WTC11 (cell line): Measurements from ENCODE around the gene MAP7D1. TPM values are rescaled to one million over a fixed set of nuclear protein-coding genes. Genes with fewer than 3 reads are reported as not detected.

Source experiments
- ATAC-seq: fragments of 200-7000 bp; cut with Tn5 transposase; 2 replicates; pipeline ENCODE4 v1.10.0; 2021; ENCODE audit warnings: mild to moderate bottlenecking, moderate library complexity
- CTCF ChIA-PET: fragments of 300-600 bp; sonication (Branson Sonifier 250); formaldehyde crosslinking; loops from one replicate; lab custom pipeline; 2021; ENCODE audit warnings: antibody characterized with exemption; lab: Charles Lee
- POLR2A ChIA-PET: fragments of 350-600 bp; sonication (Branson Sonifier 250); formaldehyde crosslinking; loops from one replicate; lab custom pipeline; 2021; ENCODE audit warnings: antibody characterized with exemption; lab: Charles Lee
- DNase-seq: peaks from one replicate; pipeline ENCODE4 v3.0.0; 2021; ENCODE audit warnings: low spot score
- H3K27ac Mint-ChIP-seq: 2 replicates; pipeline ENCODE4 v1.8.0; 2021; ENCODE audit warnings: mixed read lengths
- H3K27me3 Mint-ChIP-seq: 2 replicates; pipeline ENCODE4 v1.8.0; 2021; ENCODE audit warnings: low read depth, mild to moderate bottlenecking, moderate library complexity, mixed read lengths
- H3K36me3 Mint-ChIP-seq: 2 replicates; pipeline ENCODE4 v1.8.0; 2021; ENCODE audit warnings: mixed read lengths
- H3K4me1 Mint-ChIP-seq: 2 replicates; pipeline ENCODE4 v1.8.0; 2022; ENCODE audit warnings: mixed read lengths
- H3K4me3 Mint-ChIP-seq: 2 replicates; pipeline ENCODE4 v1.8.0; 2021; ENCODE audit warnings: mild to moderate bottlenecking, moderate library complexity, mixed read lengths
- H3K9me3 Mint-ChIP-seq: 2 replicates; pipeline ENCODE4 v1.8.0; 2021; ENCODE audit warnings: mixed read lengths
- ATF3 ChIP-seq: sonication (generic); formaldehyde crosslinking; conservative IDR thresholded peaks from 2 replicates; pipeline ENCODE4 v1.8.1; 2022; ENCODE audit warnings: mild to moderate bottlenecking, missing genetic modification reagents
- CREB1 ChIP-seq: sonication (generic); formaldehyde crosslinking; IDR thresholded peaks from 2 replicates; pipeline ENCODE4 v1.8.0; 2023; ENCODE audit warnings: mild to moderate bottlenecking, missing genetic modification reagents
- ETV6 ChIP-seq: sonication (generic); formaldehyde crosslinking; IDR thresholded peaks from 2 replicates; pipeline ENCODE4 v1.8.1; 2022; ENCODE audit warnings: mild to moderate bottlenecking, missing genetic modification reagents
- JAZF1 ChIP-seq: fragments of 250-450 bp; sonication (Bioruptor Pico); IDR thresholded peaks from 2 replicates; pipeline ENCODE4 v1.9.0; 2021; ENCODE audit warnings: moderate library complexity, mild to moderate bottlenecking, inconsistent platforms
- JUN ChIP-seq: sonication (generic); formaldehyde crosslinking; IDR thresholded peaks from 2 replicates; pipeline ENCODE4 v1.8.0; 2023; ENCODE audit warnings: mild to moderate bottlenecking, missing genetic modification reagents
- TP53 ChIP-seq: sonication (generic); formaldehyde crosslinking; IDR thresholded peaks from 2 replicates; pipeline ENCODE4 v1.8.1; 2023; ENCODE audit warnings: mild to moderate bottlenecking, missing genetic modification reagents
- ZNF121 ChIP-seq: sonication (generic); formaldehyde crosslinking; IDR thresholded peaks from 2 replicates; pipeline ENCODE4 v1.8.0; 2023; ENCODE audit warnings: missing genetic modification reagents
- ZNF416 ChIP-seq: fragments of 250-450 bp; sonication (Bioruptor Pico); IDR thresholded peaks from 2 replicates; pipeline ENCODE4 v1.9.0; 2021; ENCODE audit warnings: mild to moderate bottlenecking, inconsistent platforms
- ZNF423 ChIP-seq: fragments of 250-450 bp; sonication (Bioruptor Pico); IDR thresholded peaks from 2 replicates; pipeline ENCODE4 v2.1.2; 2022; ENCODE audit warnings: mild to moderate bottlenecking, moderate library complexity
- total RNA-seq: library from RNA; stranded (reverse); gene quantifications from 3 replicates; pipeline ENCODE4 v1.2.3, GENCODE V29; 2021
- TF ChIP-seq, protein P1 (sequence below): sonication (generic); formaldehyde crosslinking; IDR thresholded peaks from 2 replicates; pipeline ENCODE4 v1.8.1; 2023; ENCODE audit warnings: mild to moderate bottlenecking, missing genetic modification reagents, borderline replicate concordance
- TF ChIP-seq, protein P2 (sequence below): sonication (generic); formaldehyde crosslinking; IDR thresholded peaks from 2 replicates; pipeline ENCODE4 v1.8.0; 2022; ENCODE audit warnings: mild to moderate bottlenecking, missing genetic modification reagents

Gene MAP7D1
- total RNA-seq, 1 experiment from 2014 or later = 88.7 TPM

- no peak overlapping the region for H3K4me3 Mint-ChIP-seq
- H3K36me3 Mint-ChIP-seq = no peaks in the 10 kb centered on the region
- ChIA-PET CTCF (interaction anchor here (0.6 to 1.4 kb wide), 4 partner anchors 19 to 93 kb away, joined by 3 to 4 read pairs (median 3); no protein-coding TSS in a partner anchor), POLR2A (no interaction called here)
- peak; percentile 41 for DNase-seq
- TF ChIP-seq JAZF1 (CRISPR knock-in tag) (no peak), TP53 (no peak), ZNF423 (CRISPR knock-in tag) (no peak), ETV6 (CRISPR knock-in tag) (no peak)
- TF ChIP-seq, protein P1, sequence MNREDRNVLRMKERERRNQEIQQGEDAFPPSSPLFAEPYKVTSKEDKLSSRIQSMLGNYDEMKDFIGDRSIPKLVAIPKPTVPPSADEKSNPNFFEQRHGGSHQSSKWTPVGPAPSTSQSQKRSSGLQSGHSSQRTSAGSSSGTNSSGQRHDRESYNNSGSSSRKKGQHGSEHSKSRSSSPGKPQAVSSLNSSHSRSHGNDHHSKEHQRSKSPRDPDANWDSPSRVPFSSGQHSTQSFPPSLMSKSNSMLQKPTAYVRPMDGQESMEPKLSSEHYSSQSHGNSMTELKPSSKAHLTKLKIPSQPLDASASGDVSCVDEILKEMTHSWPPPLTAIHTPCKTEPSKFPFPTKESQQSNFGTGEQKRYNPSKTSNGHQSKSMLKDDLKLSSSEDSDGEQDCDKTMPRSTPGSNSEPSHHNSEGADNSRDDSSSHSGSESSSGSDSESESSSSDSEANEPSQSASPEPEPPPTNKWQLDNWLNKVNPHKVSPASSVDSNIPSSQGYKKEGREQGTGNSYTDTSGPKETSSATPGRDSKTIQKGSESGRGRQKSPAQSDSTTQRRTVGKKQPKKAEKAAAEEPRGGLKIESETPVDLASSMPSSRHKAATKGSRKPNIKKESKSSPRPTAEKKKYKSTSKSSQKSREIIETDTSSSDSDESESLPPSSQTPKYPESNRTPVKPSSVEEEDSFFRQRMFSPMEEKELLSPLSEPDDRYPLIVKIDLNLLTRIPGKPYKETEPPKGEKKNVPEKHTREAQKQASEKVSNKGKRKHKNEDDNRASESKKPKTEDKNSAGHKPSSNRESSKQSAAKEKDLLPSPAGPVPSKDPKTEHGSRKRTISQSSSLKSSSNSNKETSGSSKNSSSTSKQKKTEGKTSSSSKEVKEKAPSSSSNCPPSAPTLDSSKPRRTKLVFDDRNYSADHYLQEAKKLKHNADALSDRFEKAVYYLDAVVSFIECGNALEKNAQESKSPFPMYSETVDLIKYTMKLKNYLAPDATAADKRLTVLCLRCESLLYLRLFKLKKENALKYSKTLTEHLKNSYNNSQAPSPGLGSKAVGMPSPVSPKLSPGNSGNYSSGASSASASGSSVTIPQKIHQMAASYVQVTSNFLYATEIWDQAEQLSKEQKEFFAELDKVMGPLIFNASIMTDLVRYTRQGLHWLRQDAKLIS = no peak
- TF ChIP-seq, protein P2, sequence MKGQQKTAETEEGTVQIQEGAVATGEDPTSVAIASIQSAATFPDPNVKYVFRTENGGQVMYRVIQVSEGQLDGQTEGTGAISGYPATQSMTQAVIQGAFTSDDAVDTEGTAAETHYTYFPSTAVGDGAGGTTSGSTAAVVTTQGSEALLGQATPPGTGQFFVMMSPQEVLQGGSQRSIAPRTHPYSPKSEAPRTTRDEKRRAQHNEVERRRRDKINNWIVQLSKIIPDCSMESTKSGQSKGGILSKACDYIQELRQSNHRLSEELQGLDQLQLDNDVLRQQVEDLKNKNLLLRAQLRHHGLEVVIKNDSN (CRISPR knock-in tag) = no peak
- H3K4me1 Mint-ChIP-seq = peaks cover 15% of the 10 kb centered on the region
- no peaks in the 10 kb centered on the region; the same call in 1 of the 2 replicates for H3K27me3 Mint-ChIP-seq
- H3K27ac Mint-ChIP-seq = peak overlapping the region; percentile 83
- ATAC-seq = peak; percentile 75
- no peaks in the 10 kb centered on the region for H3K9me3 Mint-ChIP-seq
Measured at GRCh38 chr1:36207339-36207738, 51.4 kb downstream of the MAP7D1 start.

DNA sequence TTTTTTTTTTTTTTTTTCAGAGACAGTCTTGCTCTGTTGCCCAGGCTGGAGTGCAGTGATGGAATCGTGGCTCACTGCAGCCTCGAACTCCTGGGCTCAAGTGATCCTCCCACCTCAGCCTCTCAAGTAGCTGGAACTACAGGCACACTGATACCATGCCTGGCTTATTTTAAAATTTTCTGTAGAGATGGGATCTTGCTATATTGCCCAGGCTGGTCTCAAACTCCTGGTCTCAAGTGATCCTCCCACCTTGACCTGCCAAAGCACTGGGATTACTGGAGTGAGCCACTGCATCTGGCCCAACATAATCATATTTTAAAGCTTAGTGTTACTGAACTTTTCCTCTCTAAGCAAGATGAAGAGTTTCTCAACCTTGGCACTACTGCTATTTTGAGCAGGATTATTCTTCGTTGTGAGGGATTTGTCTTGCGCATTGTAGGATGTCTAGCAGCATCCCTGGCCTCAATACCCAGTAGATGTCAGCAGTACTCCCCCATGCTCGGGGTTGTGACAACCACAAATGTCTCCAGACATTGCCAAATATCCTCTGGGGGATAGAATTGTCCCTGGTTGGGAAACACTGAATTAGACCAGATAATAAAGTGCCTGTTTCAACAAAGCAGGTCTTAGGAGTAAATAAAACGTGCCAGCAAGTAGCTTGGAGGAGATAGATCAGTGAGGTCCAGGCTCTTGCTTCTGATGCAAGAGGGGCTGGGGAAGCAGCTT is 53.2 kb downstream of the MAP7D1 start:
- CTCF ChIA-PET = interaction anchor here (1.1 to 2.1 kb wide), 3 partner anchors 15 to 77 kb away, joined by 3 to 8 read pairs (median 7); partner anchors contain the start of genes THRAP3 and TRAPPC3
- POLR2A ChIA-PET = interaction anchor here (1.4 kb wide), 1 partner anchor 15 kb away, joined by 5 read pairs; the partner anchor contains the start of gene THRAP3
- DNase-seq (no peak), ATAC-seq (no peak)
- Mint-ChIP-seq H3K36me3 (no peaks in the 10 kb centered on the region), H3K4me1 (peaks cover 8% of the 10 kb centered on the region), H3K4me3 (no peak overlapping the region), H3K27ac (peak overlapping the region; percentile 63), H3K27me3 (no peaks in the 10 kb centered on the region; the same call in 1 of the 2 replicates), H3K9me3 (no peaks in the 10 kb centered on the region)
- peak; percentile 71 for TF ChIP-seq ZNF121 (CRISPR knock-in tag)
- TF ChIP-seq JUN (CRISPR knock-in tag) = no peak

DNA sequence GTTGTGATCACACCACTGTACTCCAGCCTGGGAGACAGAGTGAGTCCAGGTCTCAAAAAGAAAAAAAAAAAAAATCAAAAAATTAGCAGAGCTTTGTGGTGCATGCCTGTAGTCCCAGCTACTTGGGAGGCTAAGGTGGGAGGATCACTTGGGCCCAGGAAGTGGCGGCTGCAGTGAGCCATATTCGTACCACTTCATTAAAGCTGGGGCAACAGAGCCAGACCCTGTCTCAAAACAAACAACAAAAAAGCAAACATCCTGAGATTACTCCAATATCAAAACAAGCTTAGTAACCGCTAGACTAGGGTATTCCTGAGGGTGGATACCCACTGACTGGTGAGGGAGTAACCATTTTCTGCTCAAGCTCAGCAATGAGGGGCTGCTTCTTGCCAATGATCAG is 55.3 kb downstream of the MAP7D1 start:
- TF ChIP-seq, protein P1 = no peak
- TF ChIP-seq CREB1 (CRISPR knock-in tag) (no peak), ZNF416 (CRISPR knock-in tag) (no peak), ATF3 (CRISPR knock-in tag) (no peak)
- Mint-ChIP-seq H3K4me3 (no peak overlapping the region), H3K9me3 (no peaks in the 10 kb centered on the region), H3K27me3 (no peaks in the 10 kb centered on the region; the same call in 1 of the 2 replicates), H3K4me1 (peaks cover 8% of the 10 kb centered on the region), H3K27ac (no peak overlapping the region), H3K36me3 (no peaks in the 10 kb centered on the region)
- POLR2A ChIA-PET = interaction anchor here (0.7 to 1.0 kb wide), 2 partner anchors 12 to 13 kb away, joined by 3 to 4 read pairs; partner anchors contain the start of gene THRAP3
- DNase-seq (no peak), ATAC-seq (no peak)
- CTCF ChIA-PET = interaction anchor here (1.2 to 1.5 kb wide), 3 partner anchors 13 to 62 kb away, joined by 3 to 7 read pairs (median 4); partner anchors contain the start of genes THRAP3 and TRAPPC3
